H1 (cell line): ENCODE data around the gene TACR2. TPM values are rescaled to one million over a fixed set of nuclear protein-coding genes. Genes with fewer than 3 reads are reported as not detected.

Experiments used
- CTCF ChIA-PET: fragments of 300-600 bp; sonication (Branson Sonifier 250); formaldehyde crosslinking; loops from one replicate; lab custom pipeline; 2021; ENCODE audit not compliant: partially characterized antibody; lab: Charles Lee
- POLR2A ChIA-PET: fragments of 300-600 bp; sonication (Branson Sonifier 250); formaldehyde crosslinking; loops from one replicate; lab custom pipeline; 2021; ENCODE audit warnings: inconsistent platforms; ENCODE audit not compliant: partially characterized antibody; lab: Charles Lee
- DNase-seq, 2 experiments: peaks; one replicate each; pipeline versions ENCODE4 v3.0.0 to v3.0.0-alpha.2; 2010 to 2022; ENCODE audit warnings: low spot score in 2 of 2, low read depth in 1 of 2, mixed read lengths in 1 of 2
- FAIRE-seq: peaks from 2 replicates; lab custom pipeline; 2011; peaks lifted over from hg19 to GRCh38; lab: Jason Lieb, UNC
- H2AFZ ChIP-seq: 2 replicates; pipeline ENCODE4 v1.8.1; 2012; ENCODE audit warnings: low read length, inconsistent platforms
- H2AK5ac ChIP-seq: 2 replicates; pipeline ENCODE4 v1.6.1; 2013; ENCODE audit warnings: low read depth, low read length
- H2BK120ac ChIP-seq: replicated peaks from 2 replicates; pipeline ENCODE3; 2013; ENCODE audit warnings: low read depth, low read length, inconsistent platforms
- H2BK12ac ChIP-seq: 2 replicates; pipeline ENCODE4 v1.6.1; 2013; ENCODE audit warnings: low read depth, low read length
- H2BK15ac ChIP-seq: 2 replicates; pipeline ENCODE4 v1.6.1; 2013; ENCODE audit warnings: low read length
- H2BK20ac ChIP-seq: 2 replicates; pipeline ENCODE4 v1.6.1; 2013; ENCODE audit warnings: low read length
- H2BK5ac ChIP-seq: 2 replicates; pipeline ENCODE4 v1.6.1; 2013; ENCODE audit warnings: low read depth, low read length
- H3K14ac ChIP-seq: 2 replicates; pipeline ENCODE4 v1.6.1; 2013; ENCODE audit warnings: inconsistent platforms; ENCODE audit not compliant: insufficient read length
- H3K18ac ChIP-seq: 2 replicates; pipeline ENCODE4 v1.6.1; 2013; ENCODE audit warnings: low read length; ENCODE audit errors: extremely low read depth
- H3K23ac ChIP-seq: 2 replicates; pipeline ENCODE4 v1.6.1; 2013; ENCODE audit warnings: inconsistent platforms; ENCODE audit not compliant: insufficient read length
- H3K23me2 ChIP-seq: 2 replicates; pipeline ENCODE4 v1.6.1; 2013; ENCODE audit warnings: low read depth, low read length
- H3K27ac ChIP-seq: 2 replicates; pipeline ENCODE4 v1.6.1; 2011; ENCODE audit warnings: low read depth, low read length, inconsistent platforms
- H3K27me3 ChIP-seq, 4 experiments: replicated peaks in 1 of 4; 1 replicate in 1 of 4; 2 replicates in 3 of 4; pipeline versions ENCODE4 v1.6.1 to v1.8.1; 2011 to 2013; ENCODE audit warnings: low read length in 3 of 4, mild to moderate bottlenecking in 3 of 4, inconsistent platforms in 2 of 4, mixed read lengths in 2 of 4, moderate library complexity in 1 of 4; ENCODE audit not compliant: control insufficient read depth in 3 of 4, insufficient read depth in 3 of 4; ENCODE audit errors: extremely low read depth in 1 of 4
- H3K36me3 ChIP-seq, 4 experiments: 2 replicates each; pipeline versions ENCODE4 v1.6.1 to v1.8.1; 2011 to 2013; ENCODE audit warnings: mild to moderate bottlenecking in 4 of 4, low read length in 3 of 4, moderate library complexity in 2 of 4, control low read depth in 1 of 4, inconsistent platforms in 1 of 4; ENCODE audit not compliant: insufficient read depth in 4 of 4, control insufficient read depth in 2 of 4
- H3K4ac ChIP-seq: replicated peaks from 2 replicates; pipeline ENCODE3; 2013; ENCODE audit warnings: low read length, low read depth, mixed read lengths, inconsistent platforms; ENCODE audit not compliant: insufficient read length
- H3K4me1 ChIP-seq, 4 experiments: replicated peaks in 1 of 4; 1 replicate in 1 of 4; 2 replicates in 3 of 4; pipeline versions ENCODE4 v1.6.1 to v1.8.1; 2011 to 2013; ENCODE audit warnings: low read length in 3 of 4, inconsistent platforms in 2 of 4, mixed read lengths in 1 of 4; ENCODE audit not compliant: insufficient read depth in 4 of 4, control insufficient read depth in 3 of 4
- H3K4me2 ChIP-seq, 2 experiments: 2 replicates each; pipeline versions ENCODE4 v1.6.1 to v1.8.1; 2011 to 2013; ENCODE audit warnings: low read depth in 2 of 2, low read length in 2 of 2, control low read depth in 1 of 2, inconsistent platforms in 1 of 2, mild to moderate bottlenecking in 1 of 2; ENCODE audit not compliant: insufficient read depth in 1 of 2
- H3K4me3 ChIP-seq, 4 experiments: fragments of 200-600, 300-600 bp in 1 of 4; sonication (generic), shearing (Covaris generic), sonication (Bioruptor Twin) in 1 of 4; 2 replicates each; pipeline versions ENCODE4 v1.5.1 to v1.8.1; 2011 to 2016; ENCODE audit warnings: low read length in 4 of 4, low read depth in 3 of 4, control low read depth in 2 of 4, inconsistent platforms in 2 of 4, mild to moderate bottlenecking in 2 of 4, mixed read lengths in 1 of 4, moderate library complexity in 1 of 4; ENCODE audit not compliant: insufficient read depth in 2 of 4; ENCODE audit errors: extremely low read depth in 1 of 4
- H3K56ac ChIP-seq: replicated peaks from 2 replicates; pipeline ENCODE3; 2013; ENCODE audit warnings: low read depth, mild to moderate bottlenecking, mixed read lengths, low read length, inconsistent platforms; ENCODE audit not compliant: insufficient read length
- H3K79me1 ChIP-seq: 2 replicates; pipeline ENCODE4 v1.6.1; 2013; ENCODE audit warnings: low read depth, low read length, control low read depth
- H3K79me2 ChIP-seq, 2 experiments: 2 replicates each; pipeline versions ENCODE4 v1.6.1 to v1.8.1; 2012 to 2013; ENCODE audit warnings: low read length in 2 of 2, mild to moderate bottlenecking in 2 of 2, inconsistent platforms in 1 of 2; ENCODE audit not compliant: insufficient read depth in 2 of 2, control insufficient read depth in 1 of 2
- H3K9ac ChIP-seq, 4 experiments: replicated peaks in 1 of 4; 1 replicate in 1 of 4; 2 replicates in 3 of 4; pipeline versions ENCODE4 v1.6.1 to v1.8.1; 2011 to 2013; ENCODE audit warnings: low read depth in 3 of 4, low read length in 3 of 4, control low read depth in 2 of 4, mild to moderate bottlenecking in 2 of 4, moderate library complexity in 2 of 4, inconsistent platforms in 1 of 4; ENCODE audit errors: extremely low read depth in 1 of 4
- H3K9me3 ChIP-seq, 2 experiments: 2 replicates each; pipeline versions ENCODE4 v1.6.1 to v1.8.1; 2012 to 2013; ENCODE audit warnings: mild to moderate bottlenecking in 2 of 2, moderate library complexity in 2 of 2, control low read depth in 1 of 2, inconsistent platforms in 1 of 2, low read depth in 1 of 2, low read length in 1 of 2, mixed read lengths in 1 of 2; ENCODE audit not compliant: insufficient read depth in 2 of 2
- H4K20me1 ChIP-seq, 2 experiments: replicated peaks in 1 of 2; 2 replicates each; pipeline versions ENCODE3 to v1.8.1; 2011 to 2013; ENCODE audit warnings: inconsistent platforms in 2 of 2, low read length in 2 of 2, mild to moderate bottlenecking in 1 of 2; ENCODE audit not compliant: insufficient read depth in 2 of 2, control insufficient read depth in 1 of 2
- H4K5ac ChIP-seq: 2 replicates; pipeline ENCODE4 v1.6.1; 2013; ENCODE audit warnings: low read length, low read depth, mixed read lengths, inconsistent platforms; ENCODE audit not compliant: insufficient read length
- H4K8ac ChIP-seq: 2 replicates; pipeline ENCODE4 v1.8.0; 2013; ENCODE audit warnings: mild to moderate bottlenecking, moderate library complexity, low read length, inconsistent platforms; ENCODE audit not compliant: insufficient read depth; ENCODE audit errors: extremely low read depth
- H4K91ac ChIP-seq: replicated peaks from 2 replicates; pipeline ENCODE3; 2013; ENCODE audit warnings: low read length, mixed read lengths, inconsistent platforms; ENCODE audit not compliant: insufficient read length
- ATF2 ChIP-seq: IDR thresholded peaks from 2 replicates; pipeline ENCODE4 v1.6.1; 2012; ENCODE audit warnings: low read length, inconsistent platforms
- HDAC2 ChIP-seq, 2 experiments: fragments of 300-600 bp in 1 of 2; sonication (generic) in 1 of 2; IDR thresholded peaks; 2 replicates each; pipeline ENCODE4 v1.6.1; 2011 to 2012; ENCODE audit warnings: low read depth in 2 of 2, low read length in 2 of 2, mild to moderate bottlenecking in 2 of 2, moderate library complexity in 2 of 2, borderline replicate concordance in 1 of 2, inconsistent platforms in 1 of 2
- PHF8 ChIP-seq: fragments of 200-600 bp; sonication (generic); conservative IDR thresholded peaks from 2 replicates; pipeline ENCODE4 v1.7.1; 2012; ENCODE audit warnings: low read depth, mild to moderate bottlenecking, inconsistent platforms, low read length, moderate library complexity
- POLR2A ChIP-seq, 2 experiments: IDR thresholded peaks; 1 replicate in 1 of 2; 2 replicates in 1 of 2; pipeline ENCODE4 v1.6.1; 2011; ENCODE audit warnings: low read depth in 2 of 2, low read length in 2 of 2, mild to moderate bottlenecking in 2 of 2; ENCODE audit errors: control extremely low read depth in 1 of 2
- RBBP5 ChIP-seq: IDR thresholded peaks from 2 replicates; pipeline ENCODE4 v1.7.1; 2012; ENCODE audit warnings: low read depth, mild to moderate bottlenecking, inconsistent platforms, low read length, moderate library complexity, borderline replicate concordance
- SIRT6 ChIP-seq: IDR thresholded peaks from one replicate; pipeline ENCODE4 v1.7.1; 2012; ENCODE audit warnings: low read length, inconsistent platforms
- WGBS, 2 experiments: shearing (Covaris generic) in 1 of 2; methylation state at CpG; one replicate each; pipeline versions ENCODE4 v1.1.6 to v1.1.7; 2013 to 2015; ENCODE audit warnings: low lambda C conversion rate in 2 of 2, mixed read lengths in 2 of 2, inconsistent platforms in 1 of 2, low coverage in 1 of 2, missing lambda C conversion rate in 1 of 2; ENCODE audit not compliant: insufficient replicate concordance in 2 of 2, insufficient coverage in 1 of 2, insufficient read length in 1 of 2; ENCODE audit errors: extremely low coverage in 1 of 2, missing lambda C conversion rate in 1 of 2; 5-methylcytosine and 5-hydroxymethylcytosine counted together
- polyA plus RNA-seq, 7 experiments: library from polyadenylated mRNA; depleted of rRNA in 3 of 7; stranded (reverse) in 5 of 7; unstranded in 2 of 7; fragments of >200 nt in 5 of 7; fragments of 200-250 nt in 2 of 7; gene quantifications; 1 replicate in 5 of 7; 2 replicates in 1 of 7; 4 replicates in 1 of 7; pipeline versions ENCODE4 v1.2.1 to v1.2.3, GENCODE V29; 2011 to 2013; ENCODE audit warnings: missing spikeins in 2 of 7, mixed read lengths in 2 of 7
- total RNA-seq: library from RNA; stranded (reverse); fragmentation: NEBNext Ultra II Directional; extraction: Animal tissue kit (Norgen Biotek cat#: 25700); gene quantifications from 2 replicates; pipeline ENCODE4 v1.2.1, GENCODE V29; 2021

The TACR2 gene
- total and polyA plus RNA-seq, 2 of the 8 experiments (the other 6 are each of a cell fraction or from before 2014, with no cell fraction given), result 0.06 TPM; not detected in 1

- H3K4me3 ChIP-seq, result no peak overlapping the region
- H3K79me1 ChIP-seq, result 0 out of 2 replicates have a peak, but pooled peaks cover 2% of the 10 kb centered on the region
- H4K91ac ChIP-seq, result peak overlapping the region; percentile 71
- H2BK12ac ChIP-seq, result 0 out of 2 replicates have a peak overlapping the region, but pooled peaks have one; percentile 22
- H2BK15ac ChIP-seq, result no peak overlapping the region
- peak overlapping the region; percentile 16 for H4K5ac ChIP-seq
- 43% methylated on average over 8 of the region's 8 CpGs; no CpG with 5 or more reads in 1 of the 2 experiments for WGBS, 2 experiments
- no peak overlapping the region for H3K56ac ChIP-seq
- H3K23ac ChIP-seq, result no peak overlapping the region
- FAIRE-seq (no peak), DNase-seq (peak in 1 of 2 experiments; percentile 63)
- H3K9me3 ChIP-seq, result no peaks in the 10 kb centered on the region
- H2BK5ac ChIP-seq, result peak overlapping the region; percentile 97
- no peak overlapping the region for H4K8ac ChIP-seq
- no peaks in the 10 kb centered on the region for H3K27me3 ChIP-seq
- H3K36me3 ChIP-seq, result peaks cover 9 to 47% (median 32%) of the 10 kb centered on the region in 4 experiments
- peak overlapping the region; percentile 13 to 33; a peak in 2 of 4 replicates for H3K4me2 ChIP-seq
- no peaks in the 10 kb centered on the region for H3K79me2 ChIP-seq
- H3K9ac ChIP-seq, result peak overlapping the region in 1 of 4 experiments; percentile 29; a peak in 1 of 7 replicates
- H2AFZ ChIP-seq, result no peak overlapping the region
- peak overlapping the region; percentile 88; the same call in 1 of the 2 replicates for H2AK5ac ChIP-seq
- ChIA-PET POLR2A (interaction anchor here (0.6 to 2.6 kb wide), 9 partner anchors 14 to 163 kb away, joined by 3 to 7 read pairs (median 3); no protein-coding TSS in a partner anchor), CTCF (interaction anchor here (0.7 to 7.6 kb wide), 21 partner anchors 10 to 173 kb away, joined by 3 to 69 read pairs (median 4); no protein-coding TSS in a partner anchor)
- peak overlapping the region; percentile 68 for H2BK120ac ChIP-seq
- no peak overlapping the region for H3K14ac ChIP-seq
- peak overlapping the region; percentile 11; the same call in 1 of the 2 replicates for H3K18ac ChIP-seq
- no peaks in the 10 kb centered on the region for H4K20me1 ChIP-seq
- peaks cover 8 to 21% (median 15%) of the 10 kb centered on the region in 4 experiments for H3K4me1 ChIP-seq
- no peaks in the 10 kb centered on the region for H3K23me2 ChIP-seq
- H3K27ac ChIP-seq, result peak overlapping the region; percentile 37; the same call in 1 of the 2 replicates
- H3K4ac ChIP-seq, result peak overlapping the region; percentile 34
- peak overlapping the region; percentile 57; the same call in 1 of the 2 replicates for H2BK20ac ChIP-seq
- TF ChIP-seq PHF8 (no peak), POLR2A (IDR thresholded peaks at IDR 0.05; ENCODE audit: control extremely low read depth in 1 of 2, low read depth in 2 of 2, low read length in 2 of 2) (peak; percentile 24 to 31; a peak in 2 of 3 replicates), HDAC2 (IDR thresholded peaks at IDR 0.05; ENCODE audit: borderline replicate concordance in 1 of 2, low read depth in 2 of 2, low read length in 2 of 2) (0 out of 4 replicates have a peak, but pooled peaks of 1 of the 2 experiments have one; percentile 14), SIRT6 (no peak), ATF2 (no peak), RBBP5 (no peak)
These were observed 26.8 kb downstream of the TACR2 start for GRCh38 chr10:69389827-69390490.
